ENCODE measurements around the gene CIBAR2. TPM values are rescaled to one million over a fixed set of nuclear protein-coding genes. Genes with fewer than 3 reads are reported as not detected.

CIBAR2 gene
- total RNA-seq, 2 experiments from 2014 or later, result not detected

GRCh38 chr16:85077576-85078125 lies 34.6 kb downstream of the CIBAR2 start:
- no peaks in the 10 kb centered on the region for H3K36me3 Mint-ChIP-seq
- H3K9me3 Mint-ChIP-seq, result no peaks in the 10 kb centered on the region
- H3K4me3 Mint-ChIP-seq, result no peak overlapping the region
- H3K27me3 Mint-ChIP-seq, result no peaks in the 10 kb centered on the region
- H3K27ac Mint-ChIP-seq, result no peak overlapping the region
- peaks cover 2% of the 10 kb centered on the region for H3K4me1 Mint-ChIP-seq
- no peak for DNase-seq

DNA sequence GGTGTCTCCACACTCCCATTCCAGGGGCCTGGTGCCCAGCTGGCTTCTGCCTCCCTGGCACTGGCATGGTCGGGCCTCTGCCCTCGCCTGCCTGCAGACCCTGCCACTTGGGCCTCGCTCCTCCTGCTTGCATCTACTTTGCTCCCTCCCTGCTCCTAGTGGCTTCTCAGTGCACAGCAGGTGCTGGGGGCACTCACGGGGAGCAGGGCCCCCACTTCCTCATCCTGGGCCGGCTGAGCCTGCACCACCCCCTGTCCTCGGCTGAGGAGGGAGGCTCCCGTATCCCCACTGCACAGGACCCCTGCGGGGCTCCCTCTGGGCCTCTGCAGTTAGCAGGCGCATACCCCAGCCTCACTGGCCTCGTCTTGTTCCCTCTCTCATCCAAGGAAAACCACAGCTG lies 35.2 kb downstream of the CIBAR2 start:
- Mint-ChIP-seq H3K9me3 (no peaks in the 10 kb centered on the region), H3K4me1 (no peaks in the 10 kb centered on the region), H3K27me3 (no peaks in the 10 kb centered on the region), H3K4me3 (no peak overlapping the region), H3K36me3 (no peaks in the 10 kb centered on the region), H3K27ac (no peak overlapping the region)
- DNase-seq, result no peak

DNA sequence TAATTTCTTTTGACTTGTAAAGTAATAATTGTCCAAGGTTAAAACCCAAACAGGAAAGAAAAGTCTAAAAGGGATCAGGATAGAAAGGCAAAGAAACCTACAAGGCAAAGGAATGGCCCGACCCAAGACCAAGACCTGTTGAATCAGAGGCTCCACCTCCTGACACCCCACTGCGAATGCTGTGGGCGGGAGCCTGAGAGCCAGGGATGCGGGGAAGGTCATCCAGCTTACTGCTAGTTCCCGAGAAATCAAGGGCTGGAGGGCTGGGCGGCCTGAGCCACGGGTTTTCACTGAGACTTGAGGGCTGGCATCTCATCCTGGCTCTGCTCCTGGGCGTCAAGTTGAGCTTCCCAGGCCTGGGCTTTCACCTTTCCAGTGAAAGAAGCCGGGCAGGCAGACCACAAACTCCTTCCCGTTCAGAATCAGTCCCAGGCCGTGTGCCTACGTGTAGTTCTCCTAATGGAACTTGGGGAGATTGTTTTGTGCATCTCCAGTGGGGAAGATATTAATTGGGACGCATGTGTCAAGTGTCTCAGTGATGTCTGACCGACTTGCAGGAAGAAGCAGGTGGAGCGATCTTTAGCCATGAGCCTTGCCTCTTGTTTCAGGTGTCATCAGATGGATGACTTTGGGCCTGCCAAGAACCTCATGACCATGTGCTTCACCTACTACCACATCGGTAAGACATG lies 36.9 kb downstream of the CIBAR2 start:
- Mint-ChIP-seq H3K4me1 (no peaks in the 10 kb centered on the region), H3K27ac (no peak overlapping the region), H3K36me3 (no peaks in the 10 kb centered on the region), H3K9me3 (no peaks in the 10 kb centered on the region), H3K27me3 (no peaks in the 10 kb centered on the region), H3K4me3 (no peak overlapping the region)
- DNase-seq, result no peak

DNA sequence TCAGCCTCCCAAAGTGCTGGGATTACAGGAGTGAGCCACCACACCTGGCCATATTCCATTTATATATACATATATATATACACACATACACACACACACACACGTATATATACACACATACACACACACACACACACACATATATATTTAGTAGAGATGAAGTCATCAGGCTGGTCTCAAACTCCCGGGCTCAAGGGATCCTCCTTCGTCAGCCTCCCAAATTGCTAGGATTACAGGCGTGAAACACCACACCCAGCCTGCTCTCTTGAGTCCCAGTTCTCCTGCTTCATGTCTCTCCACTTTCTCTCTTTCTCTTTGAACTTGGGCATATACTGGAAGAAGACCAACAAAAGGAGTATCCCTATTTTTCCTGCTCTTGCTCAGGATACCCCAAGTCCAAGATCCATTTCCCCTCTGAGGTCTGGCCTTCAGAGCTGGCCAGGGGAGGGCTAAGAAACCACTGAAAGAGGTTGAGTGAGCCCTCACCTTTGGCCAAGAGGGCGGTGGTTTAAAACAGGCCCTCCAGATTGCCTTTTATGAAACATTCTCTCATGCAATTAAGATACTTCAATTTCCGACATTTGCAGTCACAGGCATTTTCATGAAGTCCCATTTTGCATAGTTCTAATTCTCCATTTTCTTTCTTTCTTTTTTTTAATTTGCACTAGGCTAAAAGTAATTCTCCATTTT lies 37.9 kb downstream of the CIBAR2 start:
- no peak overlapping the region for H3K27ac Mint-ChIP-seq
- H3K36me3 Mint-ChIP-seq, result no peaks in the 10 kb centered on the region
- no peaks in the 10 kb centered on the region for H3K27me3 Mint-ChIP-seq
- no peaks in the 10 kb centered on the region for H3K9me3 Mint-ChIP-seq
- DNase-seq, result no peak
- no peak overlapping the region for H3K4me3 Mint-ChIP-seq
- no peaks in the 10 kb centered on the region for H3K4me1 Mint-ChIP-seq

- Mint-ChIP-seq H3K36me3 (no peaks in the 10 kb centered on the region), H3K27ac (no peak overlapping the region), H3K27me3 (no peaks in the 10 kb centered on the region), H3K9me3 (no peaks in the 10 kb centered on the region), H3K4me1 (no peaks in the 10 kb centered on the region), H3K4me3 (no peak overlapping the region)
- no peak for DNase-seq
Observed at GRCh38 chr16:85072947-85073346, 39.3 kb downstream of the CIBAR2 start.

DNA sequence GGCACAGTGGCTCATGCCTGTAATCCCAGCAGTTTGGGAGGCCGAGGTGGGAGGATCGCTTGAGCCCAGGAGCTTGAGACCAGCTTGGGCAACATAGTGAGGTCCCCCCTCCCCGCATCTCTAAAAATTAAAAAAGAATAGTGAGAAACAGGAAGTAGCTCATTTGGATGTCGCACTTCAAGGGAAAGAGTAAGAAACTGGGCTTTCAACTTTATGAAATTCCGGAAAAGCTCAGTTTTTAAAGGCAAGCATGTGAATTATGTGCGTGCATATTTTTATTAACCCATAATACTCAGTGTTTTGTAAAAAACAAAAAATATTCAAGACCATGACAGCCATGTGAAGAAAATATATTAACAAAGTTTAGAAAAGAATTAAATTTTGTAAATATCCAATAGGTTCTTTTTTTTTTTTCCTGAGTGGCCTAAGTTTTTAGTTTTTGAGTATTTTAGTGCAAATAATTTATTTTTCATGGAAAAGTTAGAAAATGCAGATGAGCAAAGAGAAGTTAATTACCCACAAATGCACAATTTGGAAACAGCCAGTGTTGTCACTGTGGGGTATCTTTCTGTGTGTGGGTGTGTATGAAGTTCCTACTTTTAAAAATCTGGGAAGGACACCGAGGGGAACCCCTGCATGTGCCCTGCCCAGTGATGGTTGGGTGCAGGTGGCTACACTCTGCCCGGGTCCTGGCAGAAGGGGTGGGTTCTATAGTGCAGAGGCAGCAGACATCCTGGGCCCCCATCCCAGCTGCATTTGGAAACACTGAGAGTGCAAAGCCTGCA lies 40.0 kb downstream of the CIBAR2 start:
- Mint-ChIP-seq H3K4me1 (no peaks in the 10 kb centered on the region), H3K36me3 (no peaks in the 10 kb centered on the region), H3K27ac (no peak overlapping the region), H3K4me3 (no peak overlapping the region), H3K27me3 (no peaks in the 10 kb centered on the region), H3K9me3 (no peaks in the 10 kb centered on the region)
- DNase-seq, result no peak

DNA sequence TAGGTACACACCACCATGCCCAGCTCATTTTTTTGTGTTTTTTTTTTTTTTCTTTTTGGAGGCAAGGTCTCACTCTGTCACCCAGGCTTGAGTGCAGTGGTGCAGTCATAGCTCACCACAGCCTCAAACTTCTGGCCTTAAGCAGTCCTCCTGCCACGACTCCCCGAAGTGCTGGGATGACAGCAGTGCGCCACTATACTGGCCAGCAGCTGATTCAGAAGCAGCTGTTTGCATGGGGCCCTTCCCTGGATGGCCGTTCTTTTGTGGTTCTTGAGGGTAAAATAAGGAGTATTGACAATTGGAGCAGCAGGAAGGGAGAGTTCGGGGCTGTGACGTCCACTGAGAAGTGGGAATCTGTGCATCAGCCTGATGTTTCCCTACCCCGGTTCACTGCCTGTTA lies 43.1 kb downstream of the CIBAR2 start:
- no peak overlapping the region for H3K27ac Mint-ChIP-seq
- DNase-seq, result no peak
- no peaks in the 10 kb centered on the region for H3K9me3 Mint-ChIP-seq
- no peaks in the 10 kb centered on the region for H3K27me3 Mint-ChIP-seq
- H3K4me1 Mint-ChIP-seq, result no peaks in the 10 kb centered on the region
- H3K4me3 Mint-ChIP-seq, result no peak overlapping the region
- no peaks in the 10 kb centered on the region for H3K36me3 Mint-ChIP-seq

DNA sequence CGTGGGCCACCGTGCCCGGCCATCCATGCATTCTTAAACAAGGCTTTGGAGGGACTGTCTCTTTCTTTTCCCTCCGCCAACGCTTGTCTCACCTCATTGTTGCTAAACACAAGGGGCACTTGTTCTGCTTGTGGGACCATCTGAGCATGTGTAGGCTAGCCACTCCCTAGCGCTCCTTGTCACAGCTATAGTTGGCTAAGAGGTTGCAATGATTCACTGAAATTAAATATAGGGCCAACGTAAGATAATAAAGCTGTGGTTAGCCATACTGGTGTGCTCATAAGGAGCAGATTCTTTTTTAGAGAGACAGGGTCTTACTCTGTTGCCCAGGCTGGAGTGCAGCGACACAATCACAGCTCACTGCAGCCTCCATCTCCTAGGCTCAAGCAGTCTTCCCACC lies 43.5 kb downstream of the CIBAR2 start:
- Mint-ChIP-seq H3K4me1 (no peaks in the 10 kb centered on the region), H3K9me3 (no peaks in the 10 kb centered on the region), H3K27me3 (no peaks in the 10 kb centered on the region), H3K36me3 (no peaks in the 10 kb centered on the region), H3K4me3 (no peak overlapping the region), H3K27ac (no peak overlapping the region)
- no peak for DNase-seq

DNA sequence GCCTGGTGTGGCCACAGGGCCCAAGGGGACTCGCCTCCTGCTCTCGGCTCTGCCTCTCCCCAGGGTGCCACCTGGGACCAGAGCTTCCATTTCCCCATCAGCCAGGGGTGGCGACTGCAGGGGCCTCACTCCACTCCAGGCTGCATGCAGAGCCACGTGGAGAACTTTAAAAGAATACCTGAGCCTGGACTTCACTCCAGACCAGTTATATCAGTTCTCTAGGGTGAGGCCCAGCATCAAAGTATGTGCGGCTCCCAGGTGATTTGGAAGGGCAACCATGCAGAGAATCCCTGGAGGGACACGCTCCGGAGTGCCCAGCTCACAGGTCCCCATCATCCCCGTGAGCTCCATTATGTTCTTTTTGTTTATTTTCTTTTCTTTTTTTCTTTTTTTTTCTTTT lies 44.8 kb downstream of the CIBAR2 start:
- H3K4me1 Mint-ChIP-seq, result peaks cover 2% of the 10 kb centered on the region
- H3K9me3 Mint-ChIP-seq, result no peaks in the 10 kb centered on the region
- no peak overlapping the region for H3K4me3 Mint-ChIP-seq
- no peaks in the 10 kb centered on the region for H3K27me3 Mint-ChIP-seq
- H3K27ac Mint-ChIP-seq, result no peak overlapping the region
- no peak for DNase-seq
- H3K36me3 Mint-ChIP-seq, result no peaks in the 10 kb centered on the region

DNA sequence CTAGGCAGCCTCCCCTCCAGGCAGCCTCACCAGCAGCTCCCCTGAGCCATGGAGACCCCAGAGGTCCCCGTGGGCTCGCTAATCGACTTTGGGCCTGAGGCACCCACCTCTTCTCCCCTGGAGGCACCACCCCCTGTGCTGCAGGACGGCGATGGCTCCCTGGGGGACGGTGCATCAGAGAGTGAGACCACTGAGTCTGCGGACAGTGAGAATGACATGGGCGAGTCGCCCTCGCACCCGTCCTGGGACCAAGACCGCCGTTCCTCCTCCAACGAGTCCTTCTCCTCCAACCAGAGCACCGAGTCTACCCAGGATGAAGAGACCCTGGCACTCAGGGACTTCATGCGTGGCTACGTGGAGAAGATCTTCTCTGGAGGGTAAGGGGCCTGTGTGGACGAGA lies 45.2 kb downstream of the CIBAR2 start:
- Mint-ChIP-seq H3K9me3 (no peaks in the 10 kb centered on the region), H3K4me1 (peaks cover 3% of the 10 kb centered on the region), H3K27ac (no peak overlapping the region), H3K4me3 (no peak overlapping the region), H3K36me3 (no peaks in the 10 kb centered on the region), H3K27me3 (no peaks in the 10 kb centered on the region)
- DNase-seq, result no peak

GRCh38 chr16:85066346-85066885 lies 45.9 kb downstream of the CIBAR2 start:
- Mint-ChIP-seq H3K4me1 (peaks cover 8% of the 10 kb centered on the region), H3K27ac (no peak overlapping the region), H3K4me3 (no peak overlapping the region), H3K36me3 (no peaks in the 10 kb centered on the region), H3K9me3 (no peaks in the 10 kb centered on the region), H3K27me3 (no peaks in the 10 kb centered on the region)
- DNase-seq, result no peak

- DNase-seq, result no peak
- no peaks in the 10 kb centered on the region for H3K9me3 Mint-ChIP-seq
- peaks cover 9% of the 10 kb centered on the region for H3K4me1 Mint-ChIP-seq
- no peaks in the 10 kb centered on the region for H3K27me3 Mint-ChIP-seq
- H3K27ac Mint-ChIP-seq, result no peak overlapping the region
- H3K36me3 Mint-ChIP-seq, result no peaks in the 10 kb centered on the region
- H3K4me3 Mint-ChIP-seq, result no peak overlapping the region
Observed at GRCh38 chr16:85065099-85065498, 47.2 kb downstream of the CIBAR2 start.

- no peaks in the 10 kb centered on the region for H3K9me3 Mint-ChIP-seq
- H3K4me3 Mint-ChIP-seq, result no peak overlapping the region
- no peaks in the 10 kb centered on the region for H3K27me3 Mint-ChIP-seq
- peaks cover 14% of the 10 kb centered on the region for H3K4me1 Mint-ChIP-seq
- no peak for DNase-seq
- H3K27ac Mint-ChIP-seq, result no peak overlapping the region
- no peaks in the 10 kb centered on the region for H3K36me3 Mint-ChIP-seq
Observed at GRCh38 chr16:85064186-85064585, 48.1 kb downstream of the CIBAR2 start.

DNA sequence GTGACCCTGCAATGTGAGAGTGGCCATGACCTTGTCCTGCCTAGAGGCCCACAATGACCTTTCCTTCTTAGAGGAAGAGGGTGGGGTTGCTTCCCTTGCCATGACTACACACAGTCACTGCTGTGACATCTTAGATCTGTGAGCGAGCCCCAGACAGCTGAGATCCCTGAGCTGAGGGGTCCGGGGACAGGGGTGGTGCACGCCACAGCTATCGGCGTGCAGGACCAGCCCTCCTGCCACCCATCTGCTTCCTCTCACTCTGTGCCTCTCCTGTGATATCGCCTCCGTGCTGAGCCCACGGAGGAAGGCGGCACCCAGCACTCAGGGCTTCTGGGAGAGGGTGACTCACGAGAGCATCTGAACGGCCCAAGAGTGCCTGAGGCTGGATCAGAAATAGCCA lies 49.4 kb downstream of the CIBAR2 start:
- H3K27ac Mint-ChIP-seq, result no peak overlapping the region
- no peaks in the 10 kb centered on the region for H3K9me3 Mint-ChIP-seq
- no peak for DNase-seq
- no peaks in the 10 kb centered on the region for H3K36me3 Mint-ChIP-seq
- H3K4me1 Mint-ChIP-seq, result peaks cover 18% of the 10 kb centered on the region
- no peaks in the 10 kb centered on the region for H3K27me3 Mint-ChIP-seq
- no peak overlapping the region for H3K4me3 Mint-ChIP-seq

DNA sequence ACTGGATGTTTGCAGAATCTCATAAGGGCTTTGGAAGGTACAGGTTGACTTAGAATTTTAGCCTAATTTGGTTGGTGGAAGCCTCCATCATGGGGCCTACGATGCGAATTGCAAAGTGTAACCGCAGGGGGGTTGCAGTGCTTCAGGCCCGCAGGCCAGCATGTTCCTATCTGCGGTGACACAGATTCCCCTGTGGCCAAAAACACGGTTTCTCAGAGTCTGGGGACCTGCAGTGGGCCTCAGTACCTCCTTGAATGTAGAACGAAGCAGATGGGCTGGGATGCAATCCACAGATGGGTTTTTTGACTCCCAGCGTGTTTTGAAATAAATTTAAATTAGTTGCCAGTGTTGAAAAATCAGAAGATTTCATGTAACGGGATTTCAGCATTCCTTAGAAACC lies 49.9 kb downstream of the CIBAR2 start:
- Mint-ChIP-seq H3K4me3 (no peak overlapping the region), H3K27ac (no peak overlapping the region), H3K36me3 (no peaks in the 10 kb centered on the region), H3K27me3 (no peaks in the 10 kb centered on the region), H3K9me3 (no peaks in the 10 kb centered on the region), H3K4me1 (peaks cover 23% of the 10 kb centered on the region)
- no peak for DNase-seq

Measured in activated naive CD8-positive, alpha-beta T cell treated with anti-CD3 and anti-CD28 coated beads for 36 hours (primary cell).